DOHH2 (cell line): ENCODE results near the gene SERF2.
A peak's percentile ranks its signal among the peaks of the same experiment; 100 is the strongest.
"Not testable (repeated sequence)": the region's sequence is repeated elsewhere in the genome, so short reads cannot be mapped to it uniquely, and the experiment has no call there.

Experiments used
- H3F3A ChIP-seq: fragments of 200-600 bp; sonication (generic), shearing (Covaris generic); 2 replicates; pipeline ENCODE4 v1.6.0; 2016; ENCODE audit warnings: antibody characterized with exemption, mild to moderate bottlenecking; ENCODE audit not compliant: control insufficient read depth, insufficient read depth
- H3K27ac ChIP-seq: fragments of 200-600 bp; sonication (generic); 2 replicates; pipeline ENCODE4 v1.5.1; 2014; ENCODE audit warnings: low read depth, mild to moderate bottlenecking, low read length, moderate library complexity
- H3K27me3 ChIP-seq: fragments of 200-600 bp; sonication (generic); 2 replicates; pipeline ENCODE4 v1.6.1; 2014; ENCODE audit warnings: mild to moderate bottlenecking, low read length, mixed read lengths; ENCODE audit not compliant: control insufficient read depth
- H3K36me3 ChIP-seq: fragments of 200-600 bp; sonication (generic); 2 replicates; pipeline ENCODE4 v1.6.1; 2014; ENCODE audit warnings: mild to moderate bottlenecking, low read length, moderate library complexity, mixed read lengths; ENCODE audit not compliant: control insufficient read depth
- H3K4me1 ChIP-seq: fragments of 200-600 bp; sonication (generic); 2 replicates; pipeline ENCODE4 v1.6.1; 2014; ENCODE audit warnings: mild to moderate bottlenecking, low read length, mixed read lengths; ENCODE audit not compliant: control insufficient read depth
- H3K4me2 ChIP-seq: fragments of 200-600 bp; sonication (generic); 2 replicates; pipeline ENCODE4 v1.6.0; 2014; ENCODE audit warnings: mild to moderate bottlenecking, low read length, moderate library complexity
- H3K4me3 ChIP-seq: fragments of 200-600 bp; sonication (generic); 2 replicates; pipeline ENCODE4 v1.5.1; 2014; ENCODE audit warnings: mild to moderate bottlenecking, low read length, mixed read lengths
- H3K79me2 ChIP-seq: fragments of 200-600 bp; sonication (generic); 2 replicates; pipeline ENCODE4 v1.6.1; 2014; ENCODE audit warnings: mild to moderate bottlenecking, low read length, mixed read lengths; ENCODE audit not compliant: control insufficient read depth
- H3K9me2 ChIP-seq: fragments of 200-600 bp; sonication (generic); replicated peaks from 2 replicates; pipeline ENCODE4 v1.6.1; 2014; ENCODE audit warnings: mild to moderate bottlenecking, low read length, mixed read lengths; ENCODE audit not compliant: control insufficient read depth
- H3K9me3 ChIP-seq: fragments of 200-600 bp; sonication (generic); 2 replicates; pipeline ENCODE4 v1.6.1; 2014; ENCODE audit warnings: antibody characterized with exemption, low read length, mixed read lengths; ENCODE audit not compliant: control insufficient read depth, insufficient read depth
- H4K20me1 ChIP-seq: fragments of 200-600 bp; sonication (generic); 2 replicates; pipeline ENCODE4 v1.6.0; 2014; ENCODE audit warnings: low read depth, mild to moderate bottlenecking, antibody characterized with exemption, low read length, moderate library complexity; ENCODE audit not compliant: control insufficient read depth, insufficient read depth
- CTCF ChIP-seq: fragments of 200-600 bp; sonication (generic); IDR thresholded peaks from one replicate; pipeline ENCODE4 v1.5.1; 2014; ENCODE audit warnings: antibody characterized with exemption, mild to moderate bottlenecking, low read depth, low read length; ENCODE audit not compliant: poor library complexity, severe bottlenecking
- EZH2phosphoT487 ChIP-seq: fragments of 200-600 bp; sonication (generic); IDR thresholded peaks from 2 replicates; pipeline ENCODE4 v1.6.1; 2017; ENCODE audit warnings: borderline replicate concordance, mild to moderate bottlenecking, antibody characterized with exemption, low read length, moderate library complexity, mixed read lengths

SERF2 gene

GRCh38 chr15:43800286-43801141 lies 8.4 kb downstream of the SERF2 start, which contains the start of gene HYPK:
Gene HYPK (plus strand): TSS chr15:43800599. CDS start chr15:43800623, 24 bp downstream.
- H3K27me3 ChIP-seq, result no peaks in the 10 kb centered on the region
- H3K79me2 ChIP-seq, result peaks cover 36% of the 10 kb centered on the region
- H3K27ac ChIP-seq, result peak within 1 kb of the TSS; percentile 99
- no peaks in the 10 kb centered on the region for H4K20me1 ChIP-seq
- no peaks in the 10 kb centered on the region for H3K9me2 ChIP-seq
- TF ChIP-seq CTCF, result no peak
- no peak for TF ChIP-seq EZH2phosphoT487
- peak within 1 kb of the TSS; percentile 95 for H3K4me3 ChIP-seq
- H3K4me1 ChIP-seq, result peaks cover 83% of the 10 kb centered on the region
- H3K9me3 ChIP-seq, result peaks cover 4% of the 10 kb centered on the region; the same call in 1 of the 2 replicates
- peaks cover 75% of the 10 kb centered on the region for H3F3A ChIP-seq
- H3K4me2 ChIP-seq, result peak within 1 kb of the TSS; percentile 90
- H3K36me3 ChIP-seq, result peaks cover 93% of the 10 kb centered on the region

GRCh38 chr15:43802676-43803075 lies 10.6 kb downstream of the SERF2 start:
- not testable (repeated sequence) for H3K9me3 ChIP-seq, H3K9me2 ChIP-seq, H3K27me3 ChIP-seq, H4K20me1 ChIP-seq
- Histone ChIP-seq H3F3A (peaks cover 64% of the 10 kb centered on the region), H3K79me2 (peaks cover 43% of the 10 kb centered on the region), H3K27ac (peak overlapping the region; percentile 99), H3K4me1 (peaks cover 69% of the 10 kb centered on the region), H3K36me3 (peaks cover 92% of the 10 kb centered on the region), H3K4me2 (peak overlapping the region; percentile 90), H3K4me3 (peak overlapping the region; percentile 95)

GRCh38 chr15:43808435-43808950 lies 16.4 kb downstream of the SERF2 start:
- Histone ChIP-seq H3K27ac (peak overlapping the region; percentile 97), H3K4me2 (peak overlapping the region; percentile 78), H3K36me3 (peaks cover 89% of the 10 kb centered on the region), H3K79me2 (peaks cover 27% of the 10 kb centered on the region), H4K20me1 (no peaks in the 10 kb centered on the region), H3K9me2 (no peaks in the 10 kb centered on the region), H3K4me3 (peak overlapping the region; percentile 69), H3F3A (peaks cover 70% of the 10 kb centered on the region), H3K27me3 (no peaks in the 10 kb centered on the region), H3K4me1 (peaks cover 79% of the 10 kb centered on the region), H3K9me3 (peaks cover 2% of the 10 kb centered on the region; the same call in 1 of the 2 replicates)
- TF ChIP-seq EZH2phosphoT487 (no peak), CTCF (no peak)
